NCI-H510A treated with DMSO at 0.1 percent for 48 hours (cell line): ENCODE data around the gene PKIG.

Experiments used
- DNase-seq: peaks from one replicate; lab custom pipeline; 2025; lab: John Stamatoyannopoulos, UW

PKIG gene

GRCh38 chr20:44596876-44597275 lies 14.5 kb downstream of the PKIG start:
- no peak for DNase-seq

- no peak for DNase-seq
Measured at GRCh38 chr20:44597516-44597915, 15.1 kb downstream of the PKIG start.

- no peak for DNase-seq
Measured at GRCh38 chr20:44597930-44598329, 15.6 kb downstream of the PKIG start.

GRCh38 chr20:44598423-44599305 lies 16.3 kb downstream of the PKIG start:
- no peak for DNase-seq

GRCh38 chr20:44599715-44600114 lies 17.3 kb downstream of the PKIG start:
- DNase-seq = no peak

GRCh38 chr20:44600301-44600700 lies 17.9 kb downstream of the PKIG start:
- no peak for DNase-seq

- no peak for DNase-seq
Measured at GRCh38 chr20:44600758-44601201, 18.4 kb downstream of the PKIG start.

- no peak for DNase-seq
Measured at GRCh38 chr20:44601236-44601671, 18.9 kb downstream of the PKIG start.

GRCh38 chr20:44601801-44602204 lies 19.4 kb downstream of the PKIG start:
- no peak for DNase-seq

- no peak for DNase-seq
Measured at GRCh38 chr20:44603327-44603726, 20.9 kb downstream of the PKIG start.

- DNase-seq = no peak
Measured at GRCh38 chr20:44606725-44607441, 24.5 kb downstream of the PKIG start.

- no peak for DNase-seq
Measured at GRCh38 chr20:44609006-44609515, 26.7 kb downstream of the PKIG start.

GRCh38 chr20:44609516-44610312 lies 27.3 kb downstream of the PKIG start:
- peak; percentile 86 for DNase-seq

GRCh38 chr20:44610313-44610962 lies 28.1 kb downstream of the PKIG start:
- DNase-seq = no peak

- no peak for DNase-seq
Measured at GRCh38 chr20:44613575-44613974, 31.2 kb downstream of the PKIG start.

GRCh38 chr20:44614525-44614924 lies 32.1 kb downstream of the PKIG start:
- no peak for DNase-seq

- DNase-seq = no peak
Measured at GRCh38 chr20:44615169-44615791, 32.9 kb downstream of the PKIG start.

GRCh38 chr20:44615876-44616603 lies 33.7 kb downstream of the PKIG start:
- DNase-seq = no peak

GRCh38 chr20:44616604-44616964 lies 34.2 kb downstream of the PKIG start:
- no peak for DNase-seq

- DNase-seq = no peak
Measured at GRCh38 chr20:44618318-44618731, 35.9 kb downstream of the PKIG start.
